ENCODE results near the gene MAP4K4.

DNA sequence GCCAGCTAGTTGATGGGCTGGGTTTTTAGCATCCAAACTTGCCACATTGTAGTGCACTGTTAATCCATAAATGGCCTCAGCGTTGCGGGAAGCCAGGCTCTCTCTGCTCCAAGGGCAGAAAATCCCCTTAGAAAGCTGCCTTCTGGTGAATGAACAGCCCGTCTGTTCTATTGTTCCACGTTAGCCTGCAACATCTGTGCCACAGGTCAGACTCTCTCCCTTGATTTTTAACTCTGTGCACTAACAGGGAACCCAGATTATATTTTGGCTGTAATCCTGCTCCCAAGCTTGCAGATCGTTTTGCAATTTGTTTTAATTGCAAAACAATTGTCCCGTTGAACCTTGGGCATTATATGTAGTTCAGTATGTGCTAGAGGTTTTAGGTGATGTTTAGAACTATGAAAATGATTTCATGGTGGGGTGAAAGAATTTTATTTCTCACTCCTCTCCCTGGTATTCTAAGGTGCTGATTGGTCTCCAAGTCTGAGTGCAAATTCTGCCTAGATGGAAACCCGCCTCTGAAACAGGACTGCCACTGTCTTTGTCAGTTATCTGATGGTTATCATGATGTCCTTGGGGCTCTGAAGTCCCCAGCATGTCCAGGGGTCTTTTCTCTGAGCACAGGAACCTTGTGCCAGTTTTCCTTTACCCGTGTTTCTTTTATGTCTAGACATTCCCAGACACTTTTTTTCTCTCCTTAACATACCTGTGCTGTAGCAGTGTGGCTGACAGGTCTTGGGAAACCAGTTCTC lies 106.6 kb downstream of the MAP4K4 start:
- TF ChIP-seq EZH2 (IDR thresholded peaks at IDR 0.05; ENCODE audit: insufficient read depth, poor library complexity, severe bottlenecking) (no peak), EZH2phosphoT487 (IDR thresholded peaks at IDR 0.05; ENCODE audit: insufficient read depth, low read depth) (no peak)

Measured in GM23248 (cell line).